ENCODE data around the gene LDHAL6A. TPM values are rescaled to one million over a fixed set of nuclear protein-coding genes. Genes with fewer than 3 reads are reported as not detected.

LDHAL6A gene
- total RNA-seq, 1 donor from 2014 or later = not detected

DNA sequence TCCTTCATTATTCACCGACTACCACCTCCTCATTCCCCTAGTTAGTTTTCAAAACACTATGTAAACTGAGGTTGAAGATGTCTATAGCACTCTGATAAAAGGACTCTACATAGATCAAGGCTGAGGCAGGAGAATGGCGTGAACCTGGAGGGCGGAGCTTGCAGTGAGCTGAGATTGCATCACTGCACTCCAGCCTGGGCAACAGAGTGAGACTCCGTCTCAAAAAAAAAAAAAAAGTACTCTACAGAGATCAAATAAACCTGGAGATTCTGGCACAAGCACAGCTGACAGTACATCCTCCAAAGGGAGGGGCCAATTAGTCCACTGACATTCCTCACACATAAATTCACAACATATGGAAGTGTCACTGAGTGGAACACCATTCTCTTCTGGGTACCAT is 40.0 kb downstream of the LDHAL6A start:
- TF ChIP-seq, protein P1, sequence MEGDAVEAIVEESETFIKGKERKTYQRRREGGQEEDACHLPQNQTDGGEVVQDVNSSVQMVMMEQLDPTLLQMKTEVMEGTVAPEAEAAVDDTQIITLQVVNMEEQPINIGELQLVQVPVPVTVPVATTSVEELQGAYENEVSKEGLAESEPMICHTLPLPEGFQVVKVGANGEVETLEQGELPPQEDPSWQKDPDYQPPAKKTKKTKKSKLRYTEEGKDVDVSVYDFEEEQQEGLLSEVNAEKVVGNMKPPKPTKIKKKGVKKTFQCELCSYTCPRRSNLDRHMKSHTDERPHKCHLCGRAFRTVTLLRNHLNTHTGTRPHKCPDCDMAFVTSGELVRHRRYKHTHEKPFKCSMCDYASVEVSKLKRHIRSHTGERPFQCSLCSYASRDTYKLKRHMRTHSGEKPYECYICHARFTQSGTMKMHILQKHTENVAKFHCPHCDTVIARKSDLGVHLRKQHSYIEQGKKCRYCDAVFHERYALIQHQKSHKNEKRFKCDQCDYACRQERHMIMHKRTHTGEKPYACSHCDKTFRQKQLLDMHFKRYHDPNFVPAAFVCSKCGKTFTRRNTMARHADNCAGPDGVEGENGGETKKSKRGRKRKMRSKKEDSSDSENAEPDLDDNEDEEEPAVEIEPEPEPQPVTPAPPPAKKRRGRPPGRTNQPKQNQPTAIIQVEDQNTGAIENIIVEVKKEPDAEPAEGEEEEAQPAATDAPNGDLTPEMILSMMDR (IDR thresholded peaks at IDR 0.05) = no peak
- Histone ChIP-seq H3K4me1 (peaks cover 7% of the 10 kb centered on the region), H3K9me3 (no peaks in the 10 kb centered on the region), H3K27me3 (ENCODE audit: low read depth) (no peaks in the 10 kb centered on the region), H3K36me3 (peaks cover 65% of the 10 kb centered on the region), H3K4me3 (no peak overlapping the region), H3K27ac (no peak overlapping the region)
- intact Hi-C loops (cut with DNase I) = no loop called here
- ATAC-seq = peak; percentile 13 to 43
- no peak for DNase-seq

DNA sequence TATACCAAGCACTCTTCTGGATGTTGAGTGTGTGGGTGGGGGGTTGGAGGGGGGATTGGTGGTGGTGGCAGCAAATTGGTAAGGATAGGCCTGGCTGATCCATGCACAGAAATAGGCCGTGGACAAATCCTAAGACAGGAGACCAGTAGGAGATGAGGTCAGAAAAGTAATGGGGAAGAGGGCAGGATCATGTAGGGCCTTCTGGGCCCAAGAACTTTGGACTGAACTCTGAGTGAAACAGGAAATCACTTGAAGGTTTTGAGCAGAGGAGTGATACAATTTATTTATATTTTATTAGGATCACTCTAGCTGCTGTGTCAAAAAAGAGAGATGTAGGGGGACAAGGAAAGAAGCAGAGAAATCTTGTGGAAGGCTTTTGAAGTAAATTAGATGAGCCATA is 42.4 kb downstream of the LDHAL6A start:
- DNase-seq (no peak), ATAC-seq (no peak)
- Histone ChIP-seq H3K4me1 (no peaks in the 10 kb centered on the region), H3K27me3 (ENCODE audit: low read depth) (no peaks in the 10 kb centered on the region), H3K36me3 (peaks cover 78% of the 10 kb centered on the region), H3K9me3 (no peaks in the 10 kb centered on the region), H3K4me3 (no peak overlapping the region), H3K27ac (no peak overlapping the region)
- intact Hi-C loops (cut with DNase I) = no loop called here
- TF ChIP-seq, protein P1 (IDR thresholded peaks at IDR 0.05) = no peak

DNA sequence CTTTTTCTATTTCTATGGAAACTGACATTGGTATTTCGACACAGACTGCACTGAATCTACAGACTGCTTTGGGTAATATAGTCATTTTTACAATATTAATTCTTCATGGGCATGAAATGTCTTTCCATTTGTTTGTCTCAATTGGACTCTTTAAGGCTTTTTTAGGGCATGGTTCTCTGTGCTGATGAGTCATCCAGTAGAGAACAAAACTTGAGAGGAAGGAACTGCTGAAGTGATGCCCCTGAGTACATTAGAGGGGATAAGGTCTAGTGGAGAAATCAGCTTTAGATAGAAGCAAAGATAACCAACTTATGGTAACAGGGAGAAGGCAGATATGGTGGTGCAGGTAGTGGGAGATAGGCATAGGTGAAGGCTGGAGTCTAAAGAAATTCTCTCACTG is 46.0 kb downstream of the LDHAL6A start:
- no peak overlapping the region for H3K4me3 ChIP-seq
- no peaks in the 10 kb centered on the region for H3K9me3 ChIP-seq
- DNase-seq = no peak
- TF ChIP-seq, protein P1 (IDR thresholded peaks at IDR 0.05) = no peak
- intact Hi-C loops (cut with DNase I) = no loop called here
- H3K4me1 ChIP-seq = no peaks in the 10 kb centered on the region
- no peak for ATAC-seq
- no peak overlapping the region for H3K27ac ChIP-seq
- H3K36me3 ChIP-seq = peaks cover 88% of the 10 kb centered on the region
- no peaks in the 10 kb centered on the region for H3K27me3 ChIP-seq (ENCODE audit: low read depth)

DNA sequence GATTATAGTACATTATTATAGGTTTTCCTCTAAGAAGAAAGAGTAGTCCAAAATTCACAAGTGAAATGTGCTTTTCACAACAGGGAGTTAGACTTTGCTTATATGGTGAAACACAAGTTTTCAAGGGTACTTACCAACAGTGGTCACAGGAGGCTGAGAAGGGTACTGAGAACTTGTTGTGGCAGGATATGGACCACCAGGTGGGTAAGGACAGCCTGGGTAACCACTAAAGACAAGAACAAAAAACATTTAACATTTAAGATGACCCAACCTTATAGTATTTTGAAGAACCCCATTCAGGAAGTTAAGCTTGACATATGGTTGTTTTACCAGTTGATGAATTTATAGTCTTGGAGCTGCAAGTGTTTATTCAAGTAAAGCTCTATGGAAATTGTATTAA is 46.7 kb downstream of the LDHAL6A start:
- Histone ChIP-seq H3K9me3 (no peaks in the 10 kb centered on the region), H3K4me1 (no peaks in the 10 kb centered on the region), H3K27me3 (ENCODE audit: low read depth) (no peaks in the 10 kb centered on the region), H3K36me3 (peaks cover 89% of the 10 kb centered on the region), H3K27ac (no peak overlapping the region), H3K4me3 (no peak overlapping the region)
- no peak for DNase-seq
- TF ChIP-seq, protein P1 (IDR thresholded peaks at IDR 0.05) = no peak
- intact Hi-C loops (cut with DNase I) = no loop called here
- ATAC-seq = no peak

DNA sequence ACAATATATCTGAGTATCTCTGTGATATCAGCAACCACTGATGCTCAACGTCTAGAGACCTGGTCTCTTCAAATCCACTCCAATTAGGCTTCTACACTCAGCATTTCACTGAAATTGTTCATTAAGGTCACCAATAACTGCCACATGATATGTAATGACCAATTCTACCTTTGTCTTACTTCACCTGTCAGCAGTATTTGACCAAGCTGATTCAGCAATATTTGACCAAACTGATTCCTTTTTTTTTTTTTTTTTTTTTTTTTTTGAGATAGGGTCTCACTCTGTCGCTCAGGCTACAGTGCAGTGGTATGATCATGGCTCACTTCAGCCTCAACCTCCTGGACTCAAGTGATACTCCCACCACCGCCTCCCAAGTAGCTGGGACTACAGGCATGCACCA is 65.5 kb downstream of the LDHAL6A start:
- H3K4me3 ChIP-seq = no peak overlapping the region
- DNase-seq (no peak), ATAC-seq (no peak)
- peaks cover 32% of the 10 kb centered on the region for H3K36me3 ChIP-seq
- intact Hi-C loops (cut with DNase I) = no loop called here
- no peaks in the 10 kb centered on the region for H3K9me3 ChIP-seq
- no peak overlapping the region for H3K27ac ChIP-seq
- TF ChIP-seq, protein P1 (IDR thresholded peaks at IDR 0.05) = no peak
- H3K27me3 ChIP-seq (ENCODE audit: low read depth) = no peaks in the 10 kb centered on the region
- H3K4me1 ChIP-seq = peaks cover 20% of the 10 kb centered on the region

DNA sequence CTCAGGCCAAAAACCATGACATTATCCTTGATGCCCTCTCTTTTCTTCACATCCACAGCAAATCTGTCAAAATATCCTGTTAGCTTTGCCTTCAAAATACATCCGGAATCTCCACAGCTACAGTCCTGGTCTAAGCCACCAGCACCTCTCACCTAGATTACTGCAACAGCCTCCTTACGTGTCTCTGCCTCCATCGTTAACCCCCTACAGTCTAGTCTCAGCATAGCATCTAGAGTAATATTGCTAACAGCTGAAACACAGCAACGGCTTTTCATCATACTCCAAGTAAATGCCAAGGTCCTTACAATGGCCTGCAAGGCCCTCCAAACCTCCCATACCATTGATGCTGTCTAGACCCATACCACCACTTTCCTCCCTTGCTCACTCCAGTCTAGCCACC is 66.7 kb downstream of the LDHAL6A start:
- H3K4me1 ChIP-seq = peaks cover 20% of the 10 kb centered on the region

More for the DNA sequence above, 66.7 kb downstream of the LDHAL6A start:
- Histone ChIP-seq H3K27ac (no peak overlapping the region), H3K27me3 (ENCODE audit: low read depth) (no peaks in the 10 kb centered on the region), H3K9me3 (no peaks in the 10 kb centered on the region), H3K36me3 (peaks cover 25% of the 10 kb centered on the region), H3K4me3 (no peak overlapping the region)
- TF ChIP-seq, protein P1 (IDR thresholded peaks at IDR 0.05) = no peak
- intact Hi-C loops (cut with DNase I) = no loop called here
- DNase-seq = no peak
- no peak for ATAC-seq
